DND-41 (cell line): ENCODE results near the gene DDX49.
"Not testable (repeated sequence)": the region's sequence is repeated elsewhere in the genome, so short reads cannot be mapped to it uniquely, and the experiment has no call there.

Experiments
- ATAC-seq: fragments of 200-7000 bp; cut with Tn5 transposase; 3 replicates; pipeline ENCODE4 v1.9.1; 2021; ENCODE audit warnings: low read depth; ENCODE audit not compliant: insufficient read depth
- DNase-seq: peaks from one replicate; pipeline ENCODE4 v3.0.0-alpha.2; 2020
- H2AFZ ChIP-seq: 2 replicates; pipeline ENCODE4 v1.6.0; 2012; ENCODE audit warnings: low read depth, low read length
- H3K27ac ChIP-seq: 2 replicates; pipeline ENCODE4 v1.5.1; 2012; ENCODE audit warnings: low read length, inconsistent platforms
- H3K27me3 ChIP-seq: fragments of 200-600 bp; sonication (generic); 2 replicates; pipeline ENCODE4 v1.6.0; 2012; ENCODE audit warnings: low read length, mild to moderate bottlenecking, inconsistent platforms; ENCODE audit not compliant: insufficient read depth, poor library complexity
- H3K36me3 ChIP-seq: 2 replicates; pipeline ENCODE4 v1.5.1; 2012; ENCODE audit warnings: low read length, inconsistent platforms; ENCODE audit not compliant: insufficient read depth
- H3K4me1 ChIP-seq: 2 replicates; pipeline ENCODE4 v1.5.1; 2012; ENCODE audit warnings: mild to moderate bottlenecking, low read length; ENCODE audit not compliant: insufficient read depth
- H3K4me2 ChIP-seq: 2 replicates; pipeline ENCODE4 v1.6.0; 2012; ENCODE audit warnings: mild to moderate bottlenecking, moderate library complexity, low read length, inconsistent platforms; ENCODE audit not compliant: insufficient read depth
- H3K4me3 ChIP-seq, 2 experiments: fragments of 200-600 bp in 1 of 2; shearing (Covaris generic) in 1 of 2; 2 replicates each; pipeline ENCODE4 v1.5.1; 2012 to 2016; ENCODE audit warnings: inconsistent platforms in 2 of 2, low read length in 2 of 2, mild to moderate bottlenecking in 2 of 2, low read depth in 1 of 2, moderate library complexity in 1 of 2
- H3K79me2 ChIP-seq: 2 replicates; pipeline ENCODE4 v1.6.0; 2012; ENCODE audit warnings: low read length, inconsistent platforms; ENCODE audit not compliant: insufficient read depth
- H3K9ac ChIP-seq: 2 replicates; pipeline ENCODE4 v1.6.0; 2012; ENCODE audit warnings: low read depth, mild to moderate bottlenecking, inconsistent platforms, low read length, moderate library complexity
- H3K9me3 ChIP-seq: 2 replicates; pipeline ENCODE4 v1.5.1; 2012; ENCODE audit warnings: low read length, moderate library complexity, mild to moderate bottlenecking, inconsistent platforms; ENCODE audit not compliant: insufficient read depth, severe bottlenecking
- H4K20me1 ChIP-seq: 2 replicates; pipeline ENCODE4 v1.6.0; 2012; ENCODE audit warnings: low read length; ENCODE audit not compliant: insufficient read depth
- CTCF ChIP-seq: IDR thresholded peaks from 2 replicates; pipeline ENCODE4 v1.5.1; 2012; ENCODE audit warnings: borderline replicate concordance, low read length, moderate library complexity, mild to moderate bottlenecking; ENCODE audit not compliant: poor library complexity, severe bottlenecking; ENCODE audit errors: extremely low read depth
- EZH2 ChIP-seq: IDR thresholded peaks from 3 replicates; pipeline ENCODE4 v1.6.1; 2012; ENCODE audit warnings: borderline replicate concordance, low read depth, mild to moderate bottlenecking, moderate library complexity, low read length, inconsistent platforms; ENCODE audit not compliant: severe bottlenecking

DDX49 gene

GRCh38 chr19:18899624-18900560 is 19.6 kb upstream of the DDX49 start:
- DNase-seq (no peak), ATAC-seq (no peak)
- Histone ChIP-seq H4K20me1 (peaks cover 12% of the 10 kb centered on the region; the same call in 1 of the 2 replicates), H3K27me3 (no peaks in the 10 kb centered on the region), H3K9ac (no peak overlapping the region), H3K79me2 (no peaks in the 10 kb centered on the region), H3K4me1 (no peaks in the 10 kb centered on the region), H3K9me3 (no peaks in the 10 kb centered on the region), H3K4me3 (no peak overlapping the region), H3K4me2 (no peak overlapping the region), H3K27ac (no peak overlapping the region), H3K36me3 (peaks cover 49% of the 10 kb centered on the region), H2AFZ (no peak overlapping the region)
- TF ChIP-seq EZH2 (no peak), CTCF (no peak)

- ATAC-seq = no peak
- H3K36me3 ChIP-seq = peaks cover 59% of the 10 kb centered on the region
Observed at GRCh38 chr19:18900700-18901481, 18.6 kb upstream of the DDX49 start.

GRCh38 chr19:18901491-18901890 is 18.0 kb upstream of the DDX49 start:
- Histone ChIP-seq H3K79me2 (no peaks in the 10 kb centered on the region), H3K9ac (no peak overlapping the region), H3K9me3 (no peaks in the 10 kb centered on the region), H3K27ac (no peak overlapping the region), H3K36me3 (peaks cover 65% of the 10 kb centered on the region), H2AFZ (no peak overlapping the region), H3K4me3 (no peak overlapping the region), H3K27me3 (no peaks in the 10 kb centered on the region), H3K4me2 (no peak overlapping the region), H3K4me1 (no peaks in the 10 kb centered on the region), H4K20me1 (peaks cover 17% of the 10 kb centered on the region)
- no peak for ATAC-seq
- DNase-seq = no peak
- TF ChIP-seq EZH2 = no peak
- no peak for TF ChIP-seq CTCF

More at GRCh38 chr19:18900700-18901481, 18.6 kb upstream of the DDX49 start:
- H3K4me1 ChIP-seq = no peaks in the 10 kb centered on the region
- DNase-seq = no peak
- no peak overlapping the region for H2AFZ ChIP-seq
- TF ChIP-seq CTCF (no peak), EZH2 (no peak)
- peaks cover 17% of the 10 kb centered on the region; the same call in 1 of the 2 replicates for H4K20me1 ChIP-seq
- no peaks in the 10 kb centered on the region for H3K27me3 ChIP-seq
- no peak overlapping the region for H3K9ac ChIP-seq
- H3K9me3 ChIP-seq = no peaks in the 10 kb centered on the region
- no peak overlapping the region for H3K27ac ChIP-seq
- H3K4me3 ChIP-seq = no peak overlapping the region
- H3K79me2 ChIP-seq = no peaks in the 10 kb centered on the region
- no peak overlapping the region for H3K4me2 ChIP-seq

- H4K20me1 ChIP-seq = peaks cover 23% of the 10 kb centered on the region
- not testable (repeated sequence) for H3K9ac ChIP-seq, H3K4me1 ChIP-seq
Observed at GRCh38 chr19:18902519-18902918, 17.0 kb upstream of the DDX49 start.

More at GRCh38 chr19:18902519-18902918, 17.0 kb upstream of the DDX49 start:
- not testable (repeated sequence) for DNase-seq, ATAC-seq, H3K27ac ChIP-seq, H3K79me2 ChIP-seq, H2AFZ ChIP-seq, H3K4me3 ChIP-seq, H3K9me3 ChIP-seq, H3K27me3 ChIP-seq, H3K4me2 ChIP-seq
- peaks cover 75% of the 10 kb centered on the region for H3K36me3 ChIP-seq
